Measurements from ENCODE around the gene BRMS1L. TPM values are rescaled to one million over a fixed set of nuclear protein-coding genes. Genes with fewer than 3 reads are reported as not detected.
"Not testable (repeated sequence)": the region's sequence is repeated elsewhere in the genome, so short reads cannot be mapped to it uniquely, and the experiment has no call there.

BRMS1L gene
- polyA plus RNA-seq (2013, experiment 1 of 2) = 11.0 TPM
- polyA plus RNA-seq (2013, experiment 2 of 2) = 11.5 TPM

DNA sequence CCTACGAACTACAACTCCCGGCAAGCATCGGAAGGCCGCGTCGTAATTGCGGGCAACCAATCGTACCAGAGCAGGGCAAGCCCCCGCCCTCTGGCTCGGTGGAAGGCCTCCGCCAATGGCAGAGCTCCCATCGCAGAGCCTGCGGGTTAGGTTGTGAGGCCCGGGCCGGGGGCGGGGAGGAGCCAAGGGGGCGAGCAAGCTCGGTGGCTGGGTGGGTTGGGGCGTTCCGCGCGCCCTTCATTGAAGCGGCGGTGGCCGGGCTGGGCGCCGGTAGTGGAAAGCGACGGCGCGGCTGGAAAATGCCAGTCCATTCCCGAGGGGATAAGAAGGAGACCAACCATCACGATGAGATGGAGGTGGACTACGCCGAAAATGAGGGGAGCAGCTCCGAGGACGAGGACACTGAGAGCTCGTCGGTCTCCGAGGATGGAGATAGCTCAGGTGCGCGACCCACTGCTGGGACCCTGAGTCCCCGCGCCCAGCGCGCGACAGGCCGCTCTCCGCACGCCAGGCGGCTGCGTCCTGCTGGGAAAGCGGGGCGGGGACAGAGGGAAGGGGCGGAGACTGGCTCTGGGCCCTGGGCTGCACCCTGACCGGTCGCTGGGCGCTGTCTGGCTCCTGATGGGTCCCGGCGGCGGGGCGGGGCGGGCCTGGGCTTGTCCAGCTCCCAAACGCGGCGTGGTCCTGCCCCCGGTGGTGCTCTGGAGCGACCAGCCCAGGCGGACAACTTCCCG lies at the start of gene BRMS1L:
TSS of gene BRMS1L (plus strand) at position 121 of the 734 bp plus-strand sequence. CDS start at position 300, 179 bp downstream.
- Histone ChIP-seq H3K27ac (ENCODE audit: low read depth, low read length, severe bottlenecking) (peak within 1 kb of the TSS; percentile 98), H3K36me3 (ENCODE audit: control insufficient read depth, insufficient read depth, low read length) (peaks cover 4% of the 10 kb centered on the region), H3K4me3 (ENCODE audit: extremely low read depth, insufficient read depth, low read length, poor library complexity, severe bottlenecking) (peak within 1 kb of the TSS; percentile 77), H3K9me3 (ENCODE audit: control insufficient read depth, low read length) (no peaks in the 10 kb centered on the region), H3K4me1 (ENCODE audit: control insufficient read depth, insufficient read depth, low read length, poor library complexity, severe bottlenecking) (no peaks in the 10 kb centered on the region)
- 0% methylated on average over 38 to 64 of the region's 70 CpGs for WGBS, 2 experiments (ENCODE audit: insufficient coverage in 2 of 2)

DNA sequence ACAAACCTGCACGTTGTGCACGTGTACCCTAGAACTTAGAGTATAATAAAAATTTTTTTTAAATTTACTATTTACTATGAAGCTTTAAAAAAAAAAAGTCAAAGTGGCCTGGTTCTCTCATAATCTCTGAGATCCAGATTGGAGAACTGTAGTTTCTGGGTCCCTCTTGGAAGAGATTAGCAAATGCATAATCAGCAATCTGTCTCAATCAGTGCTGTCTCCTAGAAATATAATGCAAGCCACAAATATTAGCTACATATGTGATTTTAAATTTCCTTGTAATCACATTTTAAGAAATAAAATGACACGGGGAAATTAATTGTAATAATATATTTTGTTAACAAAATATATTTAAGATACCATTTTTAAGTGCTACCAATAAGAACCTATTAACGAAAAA lies 49.3 kb upstream of the BRMS1L start:
- Histone ChIP-seq H3K4me1 (ENCODE audit: control insufficient read depth, insufficient read depth, low read length, poor library complexity, severe bottlenecking) (no peaks in the 10 kb centered on the region), H3K9me3 (ENCODE audit: control insufficient read depth, low read length) (peaks cover 4% of the 10 kb centered on the region), H3K4me3 (ENCODE audit: extremely low read depth, insufficient read depth, low read length, poor library complexity, severe bottlenecking) (no peak overlapping the region), H3K36me3 (ENCODE audit: control insufficient read depth, insufficient read depth, low read length) (no peaks in the 10 kb centered on the region), H3K27ac (ENCODE audit: low read depth, low read length, severe bottlenecking) (no peak overlapping the region)
- no CpG with 5 or more reads among the region's 4 CpGs for WGBS, 2 experiments (ENCODE audit: insufficient coverage in 2 of 2)

- H3K27ac ChIP-seq (ENCODE audit: low read depth, low read length, severe bottlenecking); H3K36me3 ChIP-seq (ENCODE audit: control insufficient read depth, insufficient read depth, low read length): not testable (repeated sequence)
- WGBS, 2 experiments (ENCODE audit: insufficient coverage in 2 of 2) = 80% methylated on average over 3 of the region's 5 CpGs; no CpG with 5 or more reads in 1 of the 2 experiments
These were observed 48.6 kb upstream of the BRMS1L start for GRCh38 chr14:35777550-35777949.

DNA sequence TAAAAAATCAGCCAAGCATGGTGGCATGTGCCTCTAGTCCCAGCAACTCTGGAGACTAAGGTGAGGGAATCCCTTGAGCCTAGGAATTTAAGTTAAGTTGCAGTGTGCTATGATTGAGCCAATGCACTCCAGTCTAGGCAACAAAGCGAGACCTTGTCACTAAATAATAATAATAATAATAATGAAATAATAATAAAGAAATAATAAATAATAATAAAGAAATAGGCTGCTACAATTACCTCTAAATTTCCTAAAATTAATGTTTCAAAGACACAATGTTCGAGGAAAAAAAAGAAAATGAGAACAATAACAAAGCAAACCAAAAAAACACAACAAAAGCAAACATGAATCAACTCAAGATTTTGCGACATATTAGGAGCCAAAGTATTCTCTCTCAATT lies 46.8 kb upstream of the BRMS1L start:
- Histone ChIP-seq H3K4me1 (ENCODE audit: control insufficient read depth, insufficient read depth, low read length, poor library complexity, severe bottlenecking) (no peaks in the 10 kb centered on the region), H3K4me3 (ENCODE audit: extremely low read depth, insufficient read depth, low read length, poor library complexity, severe bottlenecking) (no peak overlapping the region), H3K27ac (ENCODE audit: low read depth, low read length, severe bottlenecking) (no peak overlapping the region), H3K36me3 (ENCODE audit: control insufficient read depth, insufficient read depth, low read length) (no peaks in the 10 kb centered on the region), H3K9me3 (ENCODE audit: control insufficient read depth, low read length) (peaks cover 4% of the 10 kb centered on the region)
- 88 to 100% methylated on average over 1 of the region's 3 CpGs for WGBS, 2 experiments (ENCODE audit: insufficient coverage in 2 of 2)

More at GRCh38 chr14:35777550-35777949, 48.6 kb upstream of the BRMS1L start:
- not testable (repeated sequence) for H3K4me3 ChIP-seq (ENCODE audit: extremely low read depth, insufficient read depth, low read length, poor library complexity, severe bottlenecking); H3K9me3 ChIP-seq (ENCODE audit: control insufficient read depth, low read length); H3K4me1 ChIP-seq (ENCODE audit: control insufficient read depth, insufficient read depth, low read length, poor library complexity, severe bottlenecking)

DNA sequence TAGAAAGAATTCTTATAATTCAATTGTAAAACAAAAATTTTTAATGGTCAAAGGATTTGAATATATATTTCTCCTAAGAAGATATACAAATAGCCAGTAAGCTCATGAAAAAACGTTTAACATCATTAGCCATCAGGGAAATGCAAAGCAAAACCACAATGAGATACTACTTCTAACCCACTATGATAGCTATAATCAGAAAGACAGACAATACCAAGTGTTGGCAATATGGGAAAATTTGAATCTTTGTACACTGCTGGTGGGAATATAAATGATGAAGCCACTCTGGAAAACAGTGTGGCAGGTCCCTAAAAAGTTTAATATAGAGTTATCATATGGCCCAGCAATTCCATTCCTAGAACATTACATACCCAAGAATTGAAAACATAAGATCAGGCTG lies 42.4 kb upstream of the BRMS1L start:
- WGBS, 2 experiments (ENCODE audit: insufficient coverage in 2 of 2) = no CpG with 5 or more reads among the region's 1 CpG
- H3K9me3 ChIP-seq (ENCODE audit: control insufficient read depth, low read length) = peaks cover 4% of the 10 kb centered on the region
- H3K4me3 ChIP-seq (ENCODE audit: extremely low read depth, insufficient read depth, low read length, poor library complexity, severe bottlenecking) = no peak overlapping the region
- H3K27ac ChIP-seq (ENCODE audit: low read depth, low read length, severe bottlenecking) = no peak overlapping the region
- no peaks in the 10 kb centered on the region for H3K36me3 ChIP-seq (ENCODE audit: control insufficient read depth, insufficient read depth, low read length)
- H3K4me1 ChIP-seq (ENCODE audit: control insufficient read depth, insufficient read depth, low read length, poor library complexity, severe bottlenecking) = no peaks in the 10 kb centered on the region

- WGBS, 2 experiments (ENCODE audit: insufficient coverage in 2 of 2) = 100% methylated on average over 1 of the region's 2 CpGs
- H3K36me3 ChIP-seq (ENCODE audit: control insufficient read depth, insufficient read depth, low read length) = no peaks in the 10 kb centered on the region
- no peaks in the 10 kb centered on the region for H3K9me3 ChIP-seq (ENCODE audit: control insufficient read depth, low read length)
- H3K4me3 ChIP-seq (ENCODE audit: extremely low read depth, insufficient read depth, low read length, poor library complexity, severe bottlenecking) = no peak overlapping the region
- H3K4me1 ChIP-seq (ENCODE audit: control insufficient read depth, insufficient read depth, low read length, poor library complexity, severe bottlenecking) = no peaks in the 10 kb centered on the region
- no peak overlapping the region for H3K27ac ChIP-seq (ENCODE audit: low read depth, low read length, severe bottlenecking)
These were observed 39.3 kb upstream of the BRMS1L start for GRCh38 chr14:35786856-35787255.

DNA sequence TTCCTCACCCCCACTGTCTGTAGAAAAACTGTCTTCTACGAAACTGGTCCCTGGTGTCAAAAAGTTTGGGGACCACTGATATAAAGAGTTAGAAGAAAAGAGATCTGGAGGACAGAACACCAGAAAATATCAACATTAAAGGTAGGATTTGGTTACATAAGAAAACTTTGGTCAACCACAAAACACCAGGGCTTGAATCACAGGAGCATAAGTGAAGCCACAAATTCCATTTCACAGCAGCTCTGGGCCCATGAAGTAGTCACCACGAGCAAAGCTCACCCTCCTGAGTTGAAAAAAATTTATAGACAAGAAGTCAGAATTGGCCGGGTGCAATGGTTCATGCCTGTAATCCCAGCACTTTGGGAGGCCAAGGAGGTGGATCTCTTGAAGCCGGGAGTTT lies 36.5 kb upstream of the BRMS1L start:
- no peak overlapping the region for H3K4me3 ChIP-seq (ENCODE audit: extremely low read depth, insufficient read depth, low read length, poor library complexity, severe bottlenecking)
- H3K36me3 ChIP-seq (ENCODE audit: control insufficient read depth, insufficient read depth, low read length) = no peaks in the 10 kb centered on the region
- WGBS, 2 experiments (ENCODE audit: insufficient coverage in 2 of 2) = 93 to 100% methylated on average over 3 of the region's 4 CpGs
- no peak overlapping the region for H3K27ac ChIP-seq (ENCODE audit: low read depth, low read length, severe bottlenecking)
- no peaks in the 10 kb centered on the region for H3K4me1 ChIP-seq (ENCODE audit: control insufficient read depth, insufficient read depth, low read length, poor library complexity, severe bottlenecking)
- H3K9me3 ChIP-seq (ENCODE audit: control insufficient read depth, low read length) = no peaks in the 10 kb centered on the region

DNA sequence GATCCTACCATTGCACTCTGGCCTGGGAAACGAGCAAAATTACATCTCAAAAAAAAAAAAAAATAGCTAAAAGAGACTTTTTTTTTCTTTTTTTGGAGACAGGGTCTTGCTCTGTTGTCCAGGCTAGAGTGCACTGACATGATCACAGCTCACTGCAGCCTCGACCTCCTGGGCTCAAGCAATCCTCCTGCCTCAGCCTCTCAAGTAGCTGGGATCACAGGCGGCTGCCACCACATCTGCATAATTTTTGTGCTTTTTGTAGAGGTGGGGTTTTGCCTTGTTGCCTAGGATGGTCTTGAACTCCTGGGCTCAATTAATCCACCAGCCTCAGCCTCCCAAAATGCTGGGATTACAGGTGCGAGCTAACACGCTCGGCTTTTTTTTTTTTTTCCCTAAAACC lies 28.3 kb upstream of the BRMS1L start:
- WGBS, 2 experiments (ENCODE audit: insufficient coverage in 2 of 2) = 86 to 93% methylated on average over 4 to 5 of the region's 6 CpGs

GRCh38 chr14:35806006-35806907 lies 19.9 kb upstream of the BRMS1L start:
- no peaks in the 10 kb centered on the region for H3K36me3 ChIP-seq (ENCODE audit: control insufficient read depth, insufficient read depth, low read length)
- no peaks in the 10 kb centered on the region for H3K4me1 ChIP-seq (ENCODE audit: control insufficient read depth, insufficient read depth, low read length, poor library complexity, severe bottlenecking)
- WGBS, 2 experiments (ENCODE audit: insufficient coverage in 2 of 2) = 93 to 100% methylated on average over 1 of the region's 2 CpGs
- no peak overlapping the region for H3K27ac ChIP-seq (ENCODE audit: low read depth, low read length, severe bottlenecking)
- H3K4me3 ChIP-seq (ENCODE audit: extremely low read depth, insufficient read depth, low read length, poor library complexity, severe bottlenecking) = no peak overlapping the region
- no peaks in the 10 kb centered on the region for H3K9me3 ChIP-seq (ENCODE audit: control insufficient read depth, low read length)

More for the DNA sequence above, 28.3 kb upstream of the BRMS1L start:
- H3K9me3 ChIP-seq (ENCODE audit: control insufficient read depth, low read length) = no peaks in the 10 kb centered on the region
- H3K4me1 ChIP-seq (ENCODE audit: control insufficient read depth, insufficient read depth, low read length, poor library complexity, severe bottlenecking) = no peaks in the 10 kb centered on the region
- no peak overlapping the region for H3K27ac ChIP-seq (ENCODE audit: low read depth, low read length, severe bottlenecking)
- H3K4me3 ChIP-seq (ENCODE audit: extremely low read depth, insufficient read depth, low read length, poor library complexity, severe bottlenecking) = no peak overlapping the region
- H3K36me3 ChIP-seq (ENCODE audit: control insufficient read depth, insufficient read depth, low read length) = no peaks in the 10 kb centered on the region

GRCh38 chr14:35807131-35807961 lies 18.8 kb upstream of the BRMS1L start:
- H3K4me1 ChIP-seq (ENCODE audit: control insufficient read depth, insufficient read depth, low read length, poor library complexity, severe bottlenecking) = no peaks in the 10 kb centered on the region
- WGBS, 2 experiments (ENCODE audit: insufficient coverage in 2 of 2) = 86 to 87% methylated on average over 5 of the region's 8 CpGs
- no peaks in the 10 kb centered on the region for H3K9me3 ChIP-seq (ENCODE audit: control insufficient read depth, low read length)
- no peaks in the 10 kb centered on the region for H3K36me3 ChIP-seq (ENCODE audit: control insufficient read depth, insufficient read depth, low read length)
- H3K4me3 ChIP-seq (ENCODE audit: extremely low read depth, insufficient read depth, low read length, poor library complexity, severe bottlenecking) = no peak overlapping the region
- no peak overlapping the region for H3K27ac ChIP-seq (ENCODE audit: low read depth, low read length, severe bottlenecking)

Measured in mesodermal cell (in vitro differentiated cells).